H1 (cell line): ENCODE results near the gene MCF2L2. TPM values are rescaled to one million over a fixed set of nuclear protein-coding genes. Genes with fewer than 3 reads are reported as not detected.

Source experiments
- CTCF ChIA-PET: fragments of 300-600 bp; sonication (Branson Sonifier 250); formaldehyde crosslinking; loops from one replicate; lab custom pipeline; 2021; ENCODE audit not compliant: partially characterized antibody; lab: Charles Lee
- POLR2A ChIA-PET: fragments of 300-600 bp; sonication (Branson Sonifier 250); formaldehyde crosslinking; loops from one replicate; lab custom pipeline; 2021; ENCODE audit warnings: inconsistent platforms; ENCODE audit not compliant: partially characterized antibody; lab: Charles Lee
- DNase-seq, 2 experiments: peaks; one replicate each; pipeline versions ENCODE4 v3.0.0 to v3.0.0-alpha.2; 2010 to 2022; ENCODE audit warnings: low spot score in 2 of 2, low read depth in 1 of 2, mixed read lengths in 1 of 2
- FAIRE-seq: peaks from 2 replicates; lab custom pipeline; 2011; peaks lifted over from hg19 to GRCh38; lab: Jason Lieb, UNC
- H2AFZ ChIP-seq: 2 replicates; pipeline ENCODE4 v1.8.1; 2012; ENCODE audit warnings: low read length, inconsistent platforms
- H2AK5ac ChIP-seq: 2 replicates; pipeline ENCODE4 v1.6.1; 2013; ENCODE audit warnings: low read depth, low read length
- H2BK120ac ChIP-seq: replicated peaks from 2 replicates; pipeline ENCODE3; 2013; ENCODE audit warnings: low read depth, low read length, inconsistent platforms
- H2BK12ac ChIP-seq: 2 replicates; pipeline ENCODE4 v1.6.1; 2013; ENCODE audit warnings: low read depth, low read length
- H2BK15ac ChIP-seq: 2 replicates; pipeline ENCODE4 v1.6.1; 2013; ENCODE audit warnings: low read length
- H2BK20ac ChIP-seq: 2 replicates; pipeline ENCODE4 v1.6.1; 2013; ENCODE audit warnings: low read length
- H2BK5ac ChIP-seq: 2 replicates; pipeline ENCODE4 v1.6.1; 2013; ENCODE audit warnings: low read depth, low read length
- H3K14ac ChIP-seq: 2 replicates; pipeline ENCODE4 v1.6.1; 2013; ENCODE audit warnings: inconsistent platforms; ENCODE audit not compliant: insufficient read length
- H3K18ac ChIP-seq: 2 replicates; pipeline ENCODE4 v1.6.1; 2013; ENCODE audit warnings: low read length; ENCODE audit errors: extremely low read depth
- H3K23ac ChIP-seq: 2 replicates; pipeline ENCODE4 v1.6.1; 2013; ENCODE audit warnings: inconsistent platforms; ENCODE audit not compliant: insufficient read length
- H3K23me2 ChIP-seq: 2 replicates; pipeline ENCODE4 v1.6.1; 2013; ENCODE audit warnings: low read depth, low read length
- H3K27ac ChIP-seq: 2 replicates; pipeline ENCODE4 v1.6.1; 2011; ENCODE audit warnings: low read depth, low read length, inconsistent platforms
- H3K27me3 ChIP-seq, 4 experiments: replicated peaks in 1 of 4; 1 replicate in 1 of 4; 2 replicates in 3 of 4; pipeline versions ENCODE4 v1.6.1 to v1.8.1; 2011 to 2013; ENCODE audit warnings: low read length in 3 of 4, mild to moderate bottlenecking in 3 of 4, inconsistent platforms in 2 of 4, mixed read lengths in 2 of 4, moderate library complexity in 1 of 4; ENCODE audit not compliant: control insufficient read depth in 3 of 4, insufficient read depth in 3 of 4; ENCODE audit errors: extremely low read depth in 1 of 4
- H3K36me3 ChIP-seq, 4 experiments: 2 replicates each; pipeline versions ENCODE4 v1.6.1 to v1.8.1; 2011 to 2013; ENCODE audit warnings: mild to moderate bottlenecking in 4 of 4, low read length in 3 of 4, moderate library complexity in 2 of 4, control low read depth in 1 of 4, inconsistent platforms in 1 of 4; ENCODE audit not compliant: insufficient read depth in 4 of 4, control insufficient read depth in 2 of 4
- H3K4ac ChIP-seq: replicated peaks from 2 replicates; pipeline ENCODE3; 2013; ENCODE audit warnings: low read length, low read depth, mixed read lengths, inconsistent platforms; ENCODE audit not compliant: insufficient read length
- H3K4me1 ChIP-seq, 4 experiments: replicated peaks in 1 of 4; 1 replicate in 1 of 4; 2 replicates in 3 of 4; pipeline versions ENCODE4 v1.6.1 to v1.8.1; 2011 to 2013; ENCODE audit warnings: low read length in 3 of 4, inconsistent platforms in 2 of 4, mixed read lengths in 1 of 4; ENCODE audit not compliant: insufficient read depth in 4 of 4, control insufficient read depth in 3 of 4
- H3K4me2 ChIP-seq, 2 experiments: 2 replicates each; pipeline versions ENCODE4 v1.6.1 to v1.8.1; 2011 to 2013; ENCODE audit warnings: low read depth in 2 of 2, low read length in 2 of 2, control low read depth in 1 of 2, inconsistent platforms in 1 of 2, mild to moderate bottlenecking in 1 of 2; ENCODE audit not compliant: insufficient read depth in 1 of 2
- H3K4me3 ChIP-seq, 4 experiments: fragments of 200-600, 300-600 bp in 1 of 4; sonication (generic), shearing (Covaris generic), sonication (Bioruptor Twin) in 1 of 4; 2 replicates each; pipeline versions ENCODE4 v1.5.1 to v1.8.1; 2011 to 2016; ENCODE audit warnings: low read length in 4 of 4, low read depth in 3 of 4, control low read depth in 2 of 4, inconsistent platforms in 2 of 4, mild to moderate bottlenecking in 2 of 4, mixed read lengths in 1 of 4, moderate library complexity in 1 of 4; ENCODE audit not compliant: insufficient read depth in 2 of 4; ENCODE audit errors: extremely low read depth in 1 of 4
- H3K56ac ChIP-seq: replicated peaks from 2 replicates; pipeline ENCODE3; 2013; ENCODE audit warnings: low read depth, mild to moderate bottlenecking, mixed read lengths, low read length, inconsistent platforms; ENCODE audit not compliant: insufficient read length
- H3K79me1 ChIP-seq: 2 replicates; pipeline ENCODE4 v1.6.1; 2013; ENCODE audit warnings: low read depth, low read length, control low read depth
- H3K79me2 ChIP-seq, 2 experiments: 2 replicates each; pipeline versions ENCODE4 v1.6.1 to v1.8.1; 2012 to 2013; ENCODE audit warnings: low read length in 2 of 2, mild to moderate bottlenecking in 2 of 2, inconsistent platforms in 1 of 2; ENCODE audit not compliant: insufficient read depth in 2 of 2, control insufficient read depth in 1 of 2
- H3K9ac ChIP-seq, 4 experiments: replicated peaks in 1 of 4; 1 replicate in 1 of 4; 2 replicates in 3 of 4; pipeline versions ENCODE4 v1.6.1 to v1.8.1; 2011 to 2013; ENCODE audit warnings: low read depth in 3 of 4, low read length in 3 of 4, control low read depth in 2 of 4, mild to moderate bottlenecking in 2 of 4, moderate library complexity in 2 of 4, inconsistent platforms in 1 of 4; ENCODE audit errors: extremely low read depth in 1 of 4
- H3K9me3 ChIP-seq, 2 experiments: 2 replicates each; pipeline versions ENCODE4 v1.6.1 to v1.8.1; 2012 to 2013; ENCODE audit warnings: mild to moderate bottlenecking in 2 of 2, moderate library complexity in 2 of 2, control low read depth in 1 of 2, inconsistent platforms in 1 of 2, low read depth in 1 of 2, low read length in 1 of 2, mixed read lengths in 1 of 2; ENCODE audit not compliant: insufficient read depth in 2 of 2
- H4K20me1 ChIP-seq, 2 experiments: replicated peaks in 1 of 2; 2 replicates each; pipeline versions ENCODE3 to v1.8.1; 2011 to 2013; ENCODE audit warnings: inconsistent platforms in 2 of 2, low read length in 2 of 2, mild to moderate bottlenecking in 1 of 2; ENCODE audit not compliant: insufficient read depth in 2 of 2, control insufficient read depth in 1 of 2
- H4K5ac ChIP-seq: 2 replicates; pipeline ENCODE4 v1.6.1; 2013; ENCODE audit warnings: low read length, low read depth, mixed read lengths, inconsistent platforms; ENCODE audit not compliant: insufficient read length
- H4K8ac ChIP-seq: 2 replicates; pipeline ENCODE4 v1.8.0; 2013; ENCODE audit warnings: mild to moderate bottlenecking, moderate library complexity, low read length, inconsistent platforms; ENCODE audit not compliant: insufficient read depth; ENCODE audit errors: extremely low read depth
- H4K91ac ChIP-seq: replicated peaks from 2 replicates; pipeline ENCODE3; 2013; ENCODE audit warnings: low read length, mixed read lengths, inconsistent platforms; ENCODE audit not compliant: insufficient read length
- CREB1 ChIP-seq: IDR thresholded peaks from 2 replicates; pipeline ENCODE4 v1.6.1; 2012; ENCODE audit warnings: inconsistent platforms
- CTBP2 ChIP-seq: IDR thresholded peaks from 2 replicates; pipeline ENCODE4 v1.7.0; 2011; ENCODE audit warnings: borderline replicate concordance, mild to moderate bottlenecking, moderate library complexity, mixed read lengths, low read length; ENCODE audit not compliant: insufficient read depth, insufficient read length
- GABPA ChIP-seq: IDR thresholded peaks from 2 replicates; pipeline ENCODE4 v1.6.1; 2011; ENCODE audit warnings: mild to moderate bottlenecking, low read length, moderate library complexity, borderline replicate concordance; ENCODE audit not compliant: insufficient read depth
- GTF2F1 ChIP-seq: IDR thresholded peaks from 2 replicates; pipeline ENCODE4 v1.6.1; 2012; ENCODE audit warnings: low read depth, low read length, improper control_type of control experiment, borderline replicate concordance
- HDAC6 ChIP-seq: IDR thresholded peaks from one replicate; pipeline ENCODE4 v1.7.1; 2012; ENCODE audit warnings: low read depth, mild to moderate bottlenecking, inconsistent platforms, low read length, moderate library complexity
- KDM1A ChIP-seq: fragments of 200-600, 300-600 bp; sonication (generic); IDR thresholded peaks from 2 replicates; pipeline ENCODE4 v1.7.1; 2016; ENCODE audit warnings: mild to moderate bottlenecking, low read length, borderline replicate concordance
- POLR2AphosphoS5 ChIP-seq: IDR thresholded peaks from 2 replicates; pipeline ENCODE4 v1.6.1; 2011; ENCODE audit warnings: low read depth, low read length
- RBBP5 ChIP-seq: IDR thresholded peaks from 2 replicates; pipeline ENCODE4 v1.7.1; 2012; ENCODE audit warnings: low read depth, mild to moderate bottlenecking, inconsistent platforms, low read length, moderate library complexity, borderline replicate concordance
- SIRT6 ChIP-seq: IDR thresholded peaks from one replicate; pipeline ENCODE4 v1.7.1; 2012; ENCODE audit warnings: low read length, inconsistent platforms
- TAF1 ChIP-seq: IDR thresholded peaks from 2 replicates; pipeline ENCODE4 v1.6.1; 2011; ENCODE audit warnings: mild to moderate bottlenecking, low read depth, low read length
- TAF7 ChIP-seq: optimal IDR thresholded peaks from 2 replicates; pipeline ENCODE3; 2011; ENCODE audit warnings: low read depth, mild to moderate bottlenecking, inconsistent platforms, low read length, moderate library complexity, borderline replicate concordance
- TCF12 ChIP-seq: IDR thresholded peaks from 2 replicates; pipeline ENCODE4 v1.6.1; 2011; ENCODE audit warnings: low read depth, mild to moderate bottlenecking, low read length
- ZNF274 ChIP-seq: IDR thresholded peaks from 2 replicates; pipeline ENCODE4 v1.7.0; 2012; ENCODE audit warnings: low read length, borderline replicate concordance; ENCODE audit errors: extremely low read depth
- WGBS, 2 experiments: shearing (Covaris generic) in 1 of 2; methylation state at CpG; one replicate each; pipeline versions ENCODE4 v1.1.6 to v1.1.7; 2013 to 2015; ENCODE audit warnings: low lambda C conversion rate in 2 of 2, mixed read lengths in 2 of 2, inconsistent platforms in 1 of 2, low coverage in 1 of 2, missing lambda C conversion rate in 1 of 2; ENCODE audit not compliant: insufficient replicate concordance in 2 of 2, insufficient coverage in 1 of 2, insufficient read length in 1 of 2; ENCODE audit errors: extremely low coverage in 1 of 2, missing lambda C conversion rate in 1 of 2; 5-methylcytosine and 5-hydroxymethylcytosine counted together
- polyA plus RNA-seq, 7 experiments: library from polyadenylated mRNA; depleted of rRNA in 3 of 7; stranded (reverse) in 5 of 7; unstranded in 2 of 7; fragments of >200 nt in 5 of 7; fragments of 200-250 nt in 2 of 7; gene quantifications; 1 replicate in 5 of 7; 2 replicates in 1 of 7; 4 replicates in 1 of 7; pipeline versions ENCODE4 v1.2.1 to v1.2.3, GENCODE V29; 2011 to 2013; ENCODE audit warnings: missing spikeins in 2 of 7, mixed read lengths in 2 of 7
- total RNA-seq: library from RNA; stranded (reverse); fragmentation: NEBNext Ultra II Directional; extraction: Animal tissue kit (Norgen Biotek cat#: 25700); gene quantifications from 2 replicates; pipeline ENCODE4 v1.2.1, GENCODE V29; 2021
- TF ChIP-seq, protein P1 (sequence below): IDR thresholded peaks from 2 replicates; pipeline ENCODE4 v1.6.1; 2012; ENCODE audit warnings: inconsistent platforms

Gene MCF2L2
- total and polyA plus RNA-seq, 2 of the 8 experiments (the other 6 are each of a cell fraction or from before 2014, with no cell fraction given) = 4.1 to 13.7 TPM

DNA sequence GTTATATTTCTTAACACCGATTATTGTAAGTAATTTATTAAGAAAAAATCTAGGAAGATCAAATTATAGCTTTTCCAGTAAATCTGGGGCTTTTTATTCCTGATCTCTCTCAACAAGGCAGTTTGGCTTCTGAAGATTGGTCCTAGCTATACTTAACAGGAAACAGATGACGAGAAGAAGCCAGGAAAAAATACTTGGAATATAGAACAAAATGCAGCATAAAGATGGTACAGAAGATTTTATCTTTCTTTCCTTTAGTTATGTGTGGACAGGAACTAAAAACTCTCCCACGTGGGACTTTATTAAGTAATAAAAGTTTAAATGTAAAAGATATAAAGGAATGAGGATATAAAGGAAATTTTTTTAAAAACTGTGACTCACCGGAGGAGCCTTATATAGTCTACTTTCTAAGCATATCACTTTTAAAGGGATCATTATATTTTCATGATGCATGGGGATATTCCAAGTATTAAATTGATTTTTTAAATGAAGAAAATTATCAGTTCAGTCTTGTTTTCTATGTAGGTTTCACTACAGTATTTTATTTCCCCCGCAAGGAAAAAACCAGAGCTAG, 167.2 kb downstream of the MCF2L2 start:
- no peak overlapping the region for H4K5ac ChIP-seq
- H3K18ac ChIP-seq = no peak overlapping the region
- 90% methylated on average over 5 of the region's 5 CpGs; no CpG with 5 or more reads in 1 of the 2 experiments for WGBS, 2 experiments
- H2BK20ac ChIP-seq = no peak overlapping the region
- H2BK5ac ChIP-seq = no peak overlapping the region
- no peak overlapping the region for H2BK12ac ChIP-seq
- no peaks in the 10 kb centered on the region for H3K9me3 ChIP-seq
- H3K56ac ChIP-seq = no peak overlapping the region
- no peaks in the 10 kb centered on the region for H3K27me3 ChIP-seq
- no peak overlapping the region for H3K9ac ChIP-seq
- no peak overlapping the region for H3K4me3 ChIP-seq
- FAIRE-seq (no peak), DNase-seq (no peak)
- H3K23ac ChIP-seq = no peak overlapping the region
- ChIA-PET POLR2A (no interaction called here), CTCF (no interaction called here)
- H4K8ac ChIP-seq = no peak overlapping the region
- no peak overlapping the region for H3K4me2 ChIP-seq
- no peak overlapping the region for H3K4ac ChIP-seq
- H4K20me1 ChIP-seq = peaks cover 0 to 2% of the 10 kb centered on the region in 2 experiments
- peaks cover 0 to 11% of the 10 kb centered on the region in 2 experiments; a peak in 2 of 4 replicates for H3K79me2 ChIP-seq
- no peak overlapping the region for H3K14ac ChIP-seq
- 0 out of 2 replicates have a peak, but pooled peaks cover 3% of the 10 kb centered on the region for H3K79me1 ChIP-seq
- H3K36me3 ChIP-seq = 0 out of 8 replicates have a peak, but pooled peaks cover 0 to 5% (median 0%) of the 10 kb centered on the region in 4 experiments
- H3K27ac ChIP-seq = no peak overlapping the region
- no peak overlapping the region for H2AK5ac ChIP-seq
- no peak overlapping the region for H2AFZ ChIP-seq
- no peak overlapping the region for H2BK120ac ChIP-seq
- no peak overlapping the region for H4K91ac ChIP-seq
- H2BK15ac ChIP-seq = no peak overlapping the region
- no peaks in the 10 kb centered on the region; the same call in 1 of the 2 replicates for H3K23me2 ChIP-seq
- peaks cover 9 to 33% (median 18%) of the 10 kb centered on the region in 4 experiments; a peak in 6 of 7 replicates for H3K4me1 ChIP-seq
- TF ChIP-seq RBBP5 (no peak), CTBP2 (no peak), GTF2F1 (no peak), TAF7 (no peak), CREB1 (no peak), TCF12 (no peak), ZNF274 (no peak), TAF1 (no peak), KDM1A (no peak), GABPA (no peak), POLR2AphosphoS5 (no peak), SIRT6 (no peak), HDAC6 (no peak)
- TF ChIP-seq, protein P1, sequence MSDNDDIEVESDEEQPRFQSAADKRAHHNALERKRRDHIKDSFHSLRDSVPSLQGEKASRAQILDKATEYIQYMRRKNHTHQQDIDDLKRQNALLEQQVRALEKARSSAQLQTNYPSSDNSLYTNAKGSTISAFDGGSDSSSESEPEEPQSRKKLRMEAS = no peak
